Gastrocnemius medialis (tissue), 4 donors: ENCODE data around the gene SMOC2.

Experiments used
- CTCF ChIP-seq, 5 experiments: fragments of 450-650 bp in 3 of 5; fragments of 200-600 bp in 2 of 5; sonication (generic) in 2 of 5; IDR thresholded peaks in 4 of 5; conservative IDR thresholded peaks in 1 of 5; 1 replicate in 4 of 5; 2 replicates in 1 of 5; pipeline ENCODE4 v1.5.1; 2016 to 2019; ENCODE audit warnings: antibody characterized with exemption in 5 of 5, mild to moderate bottlenecking in 3 of 5, moderate library complexity in 3 of 5
- POLR2A ChIP-seq, 2 donors: fragments of 450-650 bp; IDR thresholded peaks; one replicate each; pipeline ENCODE4 v1.6.1; 2017; ENCODE audit warnings: antibody characterized with exemption in 2 of 2, mild to moderate bottlenecking in 2 of 2, moderate library complexity in 2 of 2

- no peak for TF ChIP-seq CTCF (IDR thresholded peaks at IDR 0.05 in 4 of 5, conservative IDR thresholded peaks at IDR 0.05 in 1 of 5)
- TF ChIP-seq POLR2A (IDR thresholded peaks at IDR 0.05) = no peak
These were observed 184.6 kb downstream of the SMOC2 start for GRCh38 chr6:168625602-168626001.
